Loucy (cell line): ENCODE measurements around the gene UBE2Z.

ENCODE experiments used
- CTCF ChIP-seq: fragments of 200-600 bp; sonication (generic); conservative IDR thresholded peaks from 2 replicates; pipeline ENCODE4 v1.5.1; 2014; ENCODE audit warnings: mild to moderate bottlenecking, antibody characterized with exemption, low read length
- EZH2phosphoT487 ChIP-seq: fragments of 200-600 bp; IDR thresholded peaks from 2 replicates; pipeline ENCODE4 v1.6.1; 2018; ENCODE audit warnings: antibody characterized with exemption, mild to moderate bottlenecking, moderate library complexity, borderline replicate concordance

GRCh38 chr17:48903401-48903800 is 4.8 kb upstream of the UBE2Z start:
- TF ChIP-seq CTCF: no peak
- TF ChIP-seq EZH2phosphoT487: no peak
